Bone marrow (tissue), 2 donors: ENCODE data around the gene SELENOS.
"Not testable (repeated sequence)": the region's sequence is repeated elsewhere in the genome, so short reads cannot be mapped to it uniquely, and the experiment has no call there.

Experiments used
- DNase-seq, 2 donors: peaks; one replicate each; lab custom pipeline; 2025; lab: John Stamatoyannopoulos, UW

SELENOS gene

GRCh38 chr15:101309436-101310160, 32.3 kb upstream of the SELENOS start:
- DNase-seq: no peak

GRCh38 chr15:101308604-101309435, 31.5 kb upstream of the SELENOS start:
- DNase-seq: no peak

GRCh38 chr15:101307897-101308603, 30.8 kb upstream of the SELENOS start:
- no peak for DNase-seq

GRCh38 chr15:101307048-101307896, 30.0 kb upstream of the SELENOS start:
- no peak for DNase-seq

GRCh38 chr15:101306341-101307047, 29.2 kb upstream of the SELENOS start:
- DNase-seq: no peak

- DNase-seq: no peak
Measured at GRCh38 chr15:101305820-101306255, 28.6 kb upstream of the SELENOS start.

GRCh38 chr15:101303408-101303807, 26.1 kb upstream of the SELENOS start:
- no peak for DNase-seq

GRCh38 chr15:101296418-101297405, 19.4 kb upstream of the SELENOS start:
- no peak for DNase-seq

- no peak for DNase-seq
Measured at GRCh38 chr15:101295607-101296161, 18.4 kb upstream of the SELENOS start.

- DNase-seq: peak; percentile 89 to 91
Measured at GRCh38 chr15:101294731-101295606, 17.7 kb upstream of the SELENOS start, which contains the start of gene SNRPA1. Gene SNRPA1, minus strand, starts transcription at chr15:101295248. Its CDS starts 70 bp downstream, at chr15:101295178.

- no peak for DNase-seq
Measured at GRCh38 chr15:101293122-101293521, 15.8 kb upstream of the SELENOS start.

- DNase-seq: peak in 1 of 2 donors; percentile 44
Measured at GRCh38 chr15:101288905-101289513, 11.7 kb upstream of the SELENOS start.

- not testable (repeated sequence) for DNase-seq
Measured at GRCh38 chr15:101287342-101287741, 10.1 kb upstream of the SELENOS start.

- no peak for DNase-seq
Measured at GRCh38 chr15:101286471-101287114, 9.3 kb upstream of the SELENOS start.

GRCh38 chr15:101283931-101284330, 6.6 kb upstream of the SELENOS start:
- no peak for DNase-seq

GRCh38 chr15:101280007-101280406, 2.7 kb upstream of the SELENOS start:
- no peak for DNase-seq

- DNase-seq: no peak
Measured at GRCh38 chr15:101277943-101278564, 769 bp upstream of the SELENOS start.
